Endothelial cell of umbilical vein (primary cell): ENCODE results near the gene ADM2. TPM values are rescaled to one million over a fixed set of nuclear protein-coding genes. Genes with fewer than 3 reads are reported as not detected.

Source experiments
- BruUV-seq: library from RNA; stranded (reverse); fragments of 400-500 nt; replicated peaks from 2 replicates; lab custom pipeline; 2021; lab: Mats Ljungman, UMichigan
- CTCF ChIA-PET: fragments of 300-600, 350-600 bp; sonication (Branson Sonifier 250); formaldehyde crosslinking; loops from one replicate; lab custom pipeline; 2021; ENCODE audit warnings: antibody characterized with exemption, inconsistent platforms; lab: Charles Lee
- POLR2A ChIA-PET: fragments of 300-600, 350-600 bp; sonication (Branson Sonifier 250); formaldehyde crosslinking; loops from one replicate; lab custom pipeline; 2021; ENCODE audit warnings: antibody characterized with exemption, inconsistent platforms; lab: Charles Lee
- DNase-seq: peaks from one replicate; pipeline ENCODE4 v3.0.0-alpha.2; 2011; ENCODE audit warnings: low read depth, low spot score
- FAIRE-seq: peaks from 2 replicates; lab custom pipeline; 2011; peaks lifted over from hg19 to GRCh38; lab: Jason Lieb, UNC
- H2AFZ ChIP-seq: 2 replicates; pipeline ENCODE4 v1.6.0; 2012; ENCODE audit warnings: low read depth, low read length, control low read depth, inconsistent platforms
- H3K27ac ChIP-seq: 2 replicates; pipeline ENCODE4 v1.5.1; 2011; ENCODE audit warnings: low read depth, mild to moderate bottlenecking, control low read depth, low read length, moderate library complexity; ENCODE audit not compliant: insufficient read depth
- H3K27me3 ChIP-seq, 2 experiments: 2 replicates each; pipeline versions ENCODE4 v1.6.0 to v1.6.1; 2011; ENCODE audit warnings: low read length in 2 of 2, mixed read lengths in 1 of 2; ENCODE audit not compliant: control insufficient read depth in 2 of 2, insufficient read depth in 2 of 2
- H3K36me3 ChIP-seq, 2 experiments: 2 replicates in 1 of 2; 3 replicates in 1 of 2; pipeline ENCODE4 v1.5.1; 2011; ENCODE audit warnings: low read length in 2 of 2, mild to moderate bottlenecking in 1 of 2, moderate library complexity in 1 of 2; ENCODE audit not compliant: control insufficient read depth in 2 of 2, insufficient read depth in 2 of 2; ENCODE audit errors: extremely low read depth in 1 of 2
- H3K4me1 ChIP-seq: 3 replicates; pipeline ENCODE4 v1.5.1; 2011; ENCODE audit warnings: mild to moderate bottlenecking, low read length; ENCODE audit not compliant: control insufficient read depth, insufficient read depth; ENCODE audit errors: extremely low read depth
- H3K4me2 ChIP-seq: 2 replicates; pipeline ENCODE4 v1.6.1; 2011; ENCODE audit warnings: low read length, control low read depth, mixed read lengths; ENCODE audit not compliant: insufficient read depth
- H3K4me3 ChIP-seq, 3 experiments: fragments of 200-600 bp in 1 of 3; sonication (generic), shearing (Covaris generic) in 1 of 3; replicated peaks in 1 of 3; 2 replicates each; pipeline ENCODE4 v1.5.1; 2011 to 2016; ENCODE audit warnings: control low read depth in 3 of 3, low read length in 3 of 3, mild to moderate bottlenecking in 2 of 3, inconsistent platforms in 1 of 3, low read depth in 1 of 3, moderate library complexity in 1 of 3; ENCODE audit not compliant: insufficient read depth in 1 of 3
- H3K79me2 ChIP-seq: 2 replicates; pipeline ENCODE4 v1.6.0; 2012; ENCODE audit warnings: low read length, inconsistent platforms; ENCODE audit not compliant: control insufficient read depth, insufficient read depth
- H3K9ac ChIP-seq: replicated peaks from 2 replicates; pipeline ENCODE3; 2011; ENCODE audit warnings: low read length, control low read depth; ENCODE audit not compliant: insufficient read depth; ENCODE audit errors: extremely low read depth
- H3K9me1 ChIP-seq: replicated peaks from 3 replicates; pipeline ENCODE4 v1.6.0; 2011; ENCODE audit warnings: mild to moderate bottlenecking, low read length; ENCODE audit not compliant: control insufficient read depth, insufficient read depth; ENCODE audit errors: extremely low read depth
- H3K9me3 ChIP-seq: replicated peaks from 2 replicates; pipeline ENCODE4 v1.5.1; 2012; ENCODE audit warnings: low read length, inconsistent platforms; ENCODE audit not compliant: control insufficient read depth, insufficient read depth
- H4K20me1 ChIP-seq: replicated peaks from 2 replicates; pipeline ENCODE3; 2011; ENCODE audit warnings: mild to moderate bottlenecking, low read length; ENCODE audit not compliant: control insufficient read depth, insufficient read depth; ENCODE audit errors: extremely low read depth
- CTCF ChIP-seq, 2 donors: IDR thresholded peaks; 1 replicate in 1 of 2; 2 replicates in 1 of 2; pipeline ENCODE4 v1.5.1; 2011; ENCODE audit warnings: low read length in 2 of 2, mild to moderate bottlenecking in 2 of 2, moderate library complexity in 2 of 2, control low read depth in 1 of 2, inconsistent platforms in 1 of 2, low read depth in 1 of 2; ENCODE audit not compliant: insufficient read depth in 1 of 2; ENCODE audit errors: extremely low read depth in 1 of 2
- EZH2 ChIP-seq: IDR thresholded peaks from 2 replicates; pipeline ENCODE4 v1.6.1; 2012; ENCODE audit warnings: borderline replicate concordance, low read depth, mild to moderate bottlenecking, moderate library complexity, low read length, inconsistent platforms; ENCODE audit not compliant: severe bottlenecking
- FOS ChIP-seq: IDR thresholded peaks from 2 replicates; pipeline ENCODE4 v1.6.1; 2011; ENCODE audit warnings: mild to moderate bottlenecking, low read length, moderate library complexity, borderline replicate concordance; ENCODE audit not compliant: insufficient read depth
- GATA2 ChIP-seq: IDR thresholded peaks from 2 replicates; pipeline ENCODE4 v1.7.0; 2011; ENCODE audit warnings: low read depth, mild to moderate bottlenecking, moderate library complexity, mixed read lengths, low read length; ENCODE audit not compliant: insufficient read length, insufficient read depth
- JUN ChIP-seq: IDR thresholded peaks from 2 replicates; pipeline ENCODE4 v1.6.1; 2011; ENCODE audit warnings: borderline replicate concordance, low read depth; ENCODE audit not compliant: insufficient read length, insufficient read depth
- MAX ChIP-seq: IDR thresholded peaks from 2 replicates; pipeline ENCODE4 v1.6.1; 2011; ENCODE audit not compliant: insufficient read depth, insufficient read length
- MYC ChIP-seq: IDR thresholded peaks from one replicate; pipeline ENCODE4 v1.6.1; 2011; ENCODE audit warnings: mild to moderate bottlenecking, low read depth, low read length
- POLR2A ChIP-seq: IDR thresholded peaks from 2 replicates; pipeline ENCODE4 v1.6.1; 2012; ENCODE audit warnings: low read depth, mild to moderate bottlenecking, control low read depth, low read length
- POLR2AphosphoS5 ChIP-seq: IDR thresholded peaks from 2 replicates; pipeline ENCODE4 v1.6.1; 2012; ENCODE audit warnings: low read depth, mild to moderate bottlenecking, control low read depth, low read length, moderate library complexity; ENCODE audit not compliant: insufficient read depth
- dilution Hi-C: fragments of 300-500 bp; cut with MboI; formaldehyde crosslinking; loops from one replicate; pipeline ENCODE4 v1.15.0; 2019; ENCODE audit warnings: low sequenced_read_pairs; ENCODE audit not compliant: extremely low pct_ligation_motif_present
- intact Hi-C: fragments of 100-400 bp; cut with micrococcal nuclease; formaldehyde crosslinking; loops from one replicate; pipeline ENCODE4 v1.10.0; 2022
- polyA plus RNA-seq, 4 experiments: library from polyadenylated mRNA; depleted of rRNA in 3 of 4; stranded (reverse) in 3 of 4; unstranded in 1 of 4; fragments of >200 nt; gene quantifications; 2 replicates each; pipeline versions ENCODE4 v1.2.1 to v1.2.3, GENCODE V29; 2011 to 2012; ENCODE audit warnings: missing spikeins in 1 of 4
- total RNA-seq: library from RNA; stranded (reverse); gene quantifications from 2 replicates; pipeline ENCODE4 v1.2.3, GENCODE V29; 2021

The ADM2 gene
- total and polyA plus RNA-seq, 2 donors (not counting 3 experiments of a cell fraction or from before 2014, with no cell fraction given): 0.28 to 1.5 TPM

GRCh38 chr22:50518606-50519005 lies 37.3 kb downstream of the ADM2 start:
- Histone ChIP-seq H3K79me2 (peaks cover 7% of the 10 kb centered on the region), H3K4me1 (peaks cover 3% of the 10 kb centered on the region), H4K20me1 (no peaks in the 10 kb centered on the region), H3K9me1 (no peaks in the 10 kb centered on the region), H2AFZ (no peak overlapping the region), H3K27ac (no peak overlapping the region), H3K27me3 (no peaks in the 10 kb centered on the region), H3K4me2 (no peak overlapping the region), H3K36me3 (peaks cover 0 to 24% of the 10 kb centered on the region in 2 experiments), H3K4me3 (no peak overlapping the region), H3K9me3 (no peaks in the 10 kb centered on the region), H3K9ac (no peak overlapping the region)
- FAIRE-seq: no peak
- DNase-seq: no peak
- dilution Hi-C loops: no loop called here
- intact Hi-C loops: no loop called here
- TF ChIP-seq MAX: no peak
- TF ChIP-seq GATA2: no peak
- no peak for TF ChIP-seq FOS
- no peak for TF ChIP-seq EZH2
- no peak for TF ChIP-seq MYC
- no peak for TF ChIP-seq POLR2A
- no peak for TF ChIP-seq POLR2AphosphoS5
- TF ChIP-seq CTCF (IDR thresholded peaks at IDR 0.05; ENCODE audit: extremely low read depth in 1 of 2, insufficient read depth in 1 of 2, low read depth in 1 of 2, low read length in 2 of 2): no peak
- no peak for TF ChIP-seq JUN
- no TSS peak for BruUV-seq
- POLR2A ChIA-PET: no interaction called here
- CTCF ChIA-PET: no interaction called here
